CD4-positive, alpha-beta memory T cell (primary cell): ENCODE measurements around the gene SAP30L. TPM values are rescaled to one million over a fixed set of nuclear protein-coding genes. Genes with fewer than 3 reads are reported as not detected.

Source experiments
- CTCF ChIA-PET: fragments of 350-600 bp; sonication (Branson Sonifier 250); formaldehyde crosslinking; loops from one replicate; lab custom pipeline; 2021; ENCODE audit warnings: inconsistent platforms; ENCODE audit not compliant: partially characterized antibody; lab: Charles Lee
- POLR2A ChIA-PET: fragments of 350-600 bp; sonication (Branson Sonifier 250); formaldehyde crosslinking; loops from one replicate; lab custom pipeline; 2021; ENCODE audit not compliant: partially characterized antibody; lab: Charles Lee
- DNase-seq, 5 donors: peaks; one replicate each; pipeline versions ENCODE4 v3.0.0 to v3.0.0-alpha.2; 2020 to 2022; ENCODE audit warnings: mixed read lengths in 1 of 5
- H3K27ac ChIP-seq: one replicate; pipeline ENCODE4 v1.7.0; 2013; ENCODE audit warnings: low read depth, low read length
- H3K27me3 ChIP-seq: 2 replicates; pipeline ENCODE4 v1.7.0; 2013; ENCODE audit warnings: mild to moderate bottlenecking, low read length, moderate library complexity; ENCODE audit not compliant: insufficient read depth
- H3K36me3 ChIP-seq: 2 replicates; pipeline ENCODE4 v1.7.0; 2013; ENCODE audit warnings: mild to moderate bottlenecking, low read length, moderate library complexity; ENCODE audit not compliant: insufficient read depth
- H3K4me1 ChIP-seq: 2 replicates; pipeline ENCODE4 v1.7.0; 2013; ENCODE audit warnings: mild to moderate bottlenecking, low read length, moderate library complexity; ENCODE audit not compliant: insufficient read depth
- H3K4me3 ChIP-seq, 2 donors: one replicate each; pipeline ENCODE4 v1.7.0; 2013; ENCODE audit warnings: low read length in 2 of 2, mild to moderate bottlenecking in 1 of 2
- H3K9me3 ChIP-seq, 2 donors: one replicate each; pipeline ENCODE4 v1.7.0; 2013; ENCODE audit warnings: low read length in 2 of 2, control low read depth in 1 of 2; ENCODE audit not compliant: control insufficient read depth in 1 of 2
- H3K27ac Mint-ChIP-seq, 7 donors: one replicate each; pipeline ENCODE4 v1.8.0; 2020 to 2021; ENCODE audit warnings: mixed read lengths in 7 of 7, mild to moderate bottlenecking in 6 of 7, inconsistent platforms in 3 of 7, moderate library complexity in 3 of 7
- H3K27me3 Mint-ChIP-seq, 2 donors: one replicate each; pipeline ENCODE4 v1.8.0; 2020 to 2021; ENCODE audit warnings: mixed read lengths in 2 of 2
- H3K36me3 Mint-ChIP-seq, 2 donors: one replicate each; pipeline ENCODE4 v1.8.0; 2020 to 2021; ENCODE audit warnings: mixed read lengths in 2 of 2, inconsistent platforms in 1 of 2, mild to moderate bottlenecking in 1 of 2
- H3K4me1 Mint-ChIP-seq, 4 donors: one replicate each; pipeline ENCODE4 v1.8.0; 2020 to 2021; ENCODE audit warnings: mixed read lengths in 4 of 4, mild to moderate bottlenecking in 1 of 4
- H3K4me3 Mint-ChIP-seq, 8 donors: one replicate each; pipeline ENCODE4 v1.8.0; 2020 to 2021; ENCODE audit warnings: mixed read lengths in 8 of 8, mild to moderate bottlenecking in 7 of 8, moderate library complexity in 6 of 8, inconsistent platforms in 3 of 8
- H3K9me3 Mint-ChIP-seq, 8 donors: one replicate each; pipeline ENCODE4 v1.8.0; 2020 to 2021; ENCODE audit warnings: mixed read lengths in 8 of 8, mild to moderate bottlenecking in 5 of 8, inconsistent platforms in 3 of 8, moderate library complexity in 1 of 8
- intact Hi-C: fragments of 100-400 bp; cut with micrococcal nuclease; formaldehyde crosslinking; loops from one replicate; pipeline ENCODE4 v1.15.1; 2023
- polyA plus RNA-seq, 2 donors: library from polyadenylated mRNA; unstranded; fragments of 300-500 nt; fragmentation: Illumina TruSeq; gene quantifications; one replicate each; pipeline ENCODE4 v1.2.3, GENCODE V29; 2021
- total RNA-seq, 2 experiments: library from RNA; stranded (reverse); gene quantifications; one replicate each; pipeline ENCODE4 v1.2.3, GENCODE V29; 2021

The SAP30L gene
- total and polyA plus RNA-seq, 4 experiments from 2014 or later: 19.4 to 47.5 (median 40.8) TPM

DNA sequence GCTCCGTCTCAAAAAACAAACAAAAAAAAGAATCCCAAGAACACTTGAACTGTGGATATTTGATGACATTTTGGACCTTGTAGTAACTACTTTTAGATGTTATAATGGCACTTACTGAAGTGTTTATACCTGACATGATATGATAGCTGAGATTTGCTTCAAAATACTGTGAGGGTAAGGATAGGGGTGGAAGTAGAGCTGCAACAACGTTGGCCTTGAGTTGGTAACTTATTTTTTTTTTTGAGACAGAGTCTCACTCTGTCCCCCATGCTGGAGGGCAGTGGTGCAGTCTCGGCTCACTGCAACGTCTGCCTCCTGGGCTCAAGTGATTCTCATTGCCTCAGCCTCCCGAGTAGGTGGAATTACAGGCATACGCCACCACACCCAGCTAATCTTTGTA, 30.7 kb upstream of the SAP30L start:
- H3K36me3 Mint-ChIP-seq: peaks cover 34 to 66% of the 10 kb centered on the region in 2 donors
- H3K36me3 ChIP-seq: peaks cover 10% of the 10 kb centered on the region
- H3K9me3 Mint-ChIP-seq: no peaks in the 10 kb centered on the region
- H3K4me1 Mint-ChIP-seq: peaks cover 0 to 1% (median 0%) of the 10 kb centered on the region in 4 donors
- no peak overlapping the region for H3K4me3 ChIP-seq
- no peak for DNase-seq
- no peaks in the 10 kb centered on the region for H3K27me3 ChIP-seq
- no peak overlapping the region for H3K27ac ChIP-seq
- intact Hi-C loops: no loop called here
- no peak overlapping the region for H3K27ac Mint-ChIP-seq
- H3K9me3 ChIP-seq: no peaks in the 10 kb centered on the region
- no peaks in the 10 kb centered on the region for H3K4me1 ChIP-seq
- CTCF ChIA-PET: interaction anchor here (1.7 to 4.7 kb wide), 2 partner anchors 10 to 343 kb away, joined by 4 to 42 read pairs; no protein-coding TSS in a partner anchor
- no peaks in the 10 kb centered on the region for H3K27me3 Mint-ChIP-seq
- H3K4me3 Mint-ChIP-seq: no peak overlapping the region
- POLR2A ChIA-PET: interaction anchor here (1.1 to 1.2 kb wide), 2 partner anchors 36 to 377 kb away, joined by 3 read pairs; partner anchors contain the start of genes FAM114A2 and MFAP3

DNA sequence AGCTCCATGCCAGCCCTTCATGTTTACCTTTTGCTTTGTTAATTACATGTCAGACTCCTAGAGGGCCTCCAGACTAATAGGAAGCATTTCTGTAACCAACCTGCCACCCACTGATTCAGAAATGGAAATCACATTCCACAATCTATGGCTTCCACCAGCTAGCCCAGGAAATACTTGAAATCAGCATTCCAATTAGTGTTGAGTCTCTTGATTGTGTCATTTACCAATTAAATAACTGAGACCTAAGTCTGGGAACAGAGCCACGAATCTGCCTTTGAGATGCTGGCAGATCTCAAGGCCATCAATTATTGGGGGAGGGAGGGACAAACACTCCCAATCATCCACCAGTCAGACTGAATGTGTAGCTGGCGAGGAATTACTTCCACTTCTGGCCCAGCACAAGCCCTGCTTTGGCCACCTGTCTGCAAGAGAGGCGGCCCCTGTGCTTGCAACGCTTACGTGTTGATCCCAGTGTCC, 27.4 kb upstream of the SAP30L start:
- ChIA-PET CTCF (interaction anchor here (1.4 to 4.7 kb wide), 2 partner anchors 13 to 346 kb away, joined by 3 to 42 read pairs; no protein-coding TSS in a partner anchor), POLR2A (no interaction called here)
- Mint-ChIP-seq H3K27me3 (no peaks in the 10 kb centered on the region), H3K27ac (peak overlapping the region in 2 of 7 donors; percentile 15 to 28), H3K36me3 (peaks cover 50 to 58% of the 10 kb centered on the region in 2 donors), H3K9me3 (peaks cover 0 to 7% (median under 1%) of the 10 kb centered on the region in 8 donors), H3K4me3 (no peak overlapping the region), H3K4me1 (peaks cover under 1 to 4% (median 3%) of the 10 kb centered on the region in 4 donors)
- no peaks in the 10 kb centered on the region for H3K4me1 ChIP-seq
- peaks cover 10% of the 10 kb centered on the region for H3K36me3 ChIP-seq
- no peak for DNase-seq
- H3K27me3 ChIP-seq: no peaks in the 10 kb centered on the region
- H3K9me3 ChIP-seq: no peaks in the 10 kb centered on the region
- H3K4me3 ChIP-seq: no peak overlapping the region
- H3K27ac ChIP-seq: no peak overlapping the region
- intact Hi-C loops: no loop called here

- intact Hi-C loops: no loop called here
- peaks cover 52 to 57% of the 10 kb centered on the region in 2 donors for H3K36me3 Mint-ChIP-seq
- H3K27ac Mint-ChIP-seq: no peak overlapping the region
- DNase-seq: no peak
- peaks cover 0 to 10% (median under 1%) of the 10 kb centered on the region in 8 donors for H3K9me3 Mint-ChIP-seq
- no peaks in the 10 kb centered on the region for H3K4me1 ChIP-seq
- POLR2A ChIA-PET: no interaction called here
- no peak overlapping the region for H3K4me3 Mint-ChIP-seq
- H3K27me3 Mint-ChIP-seq: no peaks in the 10 kb centered on the region
- H3K9me3 ChIP-seq: no peaks in the 10 kb centered on the region
- H3K36me3 ChIP-seq: peaks cover 10% of the 10 kb centered on the region
- no peak overlapping the region for H3K27ac ChIP-seq
- no peak overlapping the region for H3K4me3 ChIP-seq
- CTCF ChIA-PET: no interaction called here
- H3K27me3 ChIP-seq: no peaks in the 10 kb centered on the region
- H3K4me1 Mint-ChIP-seq: peaks cover 5 to 9% (median 7%) of the 10 kb centered on the region in 4 donors
Measured at GRCh38 chr5:154419236-154419635, 26.6 kb upstream of the SAP30L start.

DNA sequence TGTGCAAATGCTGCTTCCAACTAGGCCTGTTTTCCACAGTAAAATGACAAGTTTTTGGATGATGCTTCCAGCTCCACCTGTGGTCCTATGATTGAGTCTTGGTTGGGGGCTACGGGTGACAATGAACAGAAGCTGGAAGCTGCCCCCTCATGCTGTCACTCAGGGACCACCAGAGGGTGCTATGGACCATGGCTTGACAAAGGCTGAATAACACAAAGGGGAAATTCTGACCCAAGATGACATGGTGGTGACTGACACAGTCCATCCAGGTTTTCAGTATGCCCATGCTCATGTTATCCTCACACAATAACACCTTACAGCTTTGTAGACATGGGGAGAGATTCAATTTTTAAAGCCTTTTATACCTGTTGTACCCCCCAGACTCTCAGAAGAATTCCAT, 23.9 kb upstream of the SAP30L start:
- H3K36me3 ChIP-seq: peaks cover 10% of the 10 kb centered on the region
- Mint-ChIP-seq H3K27ac (peak overlapping the region in 3 of 7 donors; percentile 5 to 66 (median 43)), H3K4me1 (peaks cover 7 to 9% (median 8%) of the 10 kb centered on the region in 4 donors), H3K36me3 (peaks cover 47 to 54% of the 10 kb centered on the region in 2 donors), H3K9me3 (peaks cover 0 to 10% (median under 1%) of the 10 kb centered on the region in 8 donors), H3K27me3 (no peaks in the 10 kb centered on the region), H3K4me3 (no peak overlapping the region)
- intact Hi-C loops: no loop called here
- H3K9me3 ChIP-seq: no peaks in the 10 kb centered on the region
- no peaks in the 10 kb centered on the region for H3K27me3 ChIP-seq
- H3K4me3 ChIP-seq: no peak overlapping the region
- ChIA-PET CTCF (interaction anchor here (0.9 to 3.4 kb wide), 7 partner anchors 10 to 364 kb away, joined by 3 to 15 read pairs (median 8); no protein-coding TSS in a partner anchor), POLR2A (interaction anchor here (1.2 kb wide), 1 partner anchor 9 kb away, joined by 3 read pairs; no protein-coding TSS in a partner anchor)
- no peak for DNase-seq
- no peaks in the 10 kb centered on the region for H3K4me1 ChIP-seq
- H3K27ac ChIP-seq: no peak overlapping the region

- H3K36me3 Mint-ChIP-seq: peaks cover 44 to 57% of the 10 kb centered on the region in 2 donors
- Histone ChIP-seq H3K9me3 (no peaks in the 10 kb centered on the region), H3K27ac (no peak overlapping the region), H3K4me1 (no peaks in the 10 kb centered on the region), H3K27me3 (no peaks in the 10 kb centered on the region), H3K4me3 (no peak overlapping the region), H3K36me3 (peaks cover 10% of the 10 kb centered on the region)
- no peak overlapping the region for H3K4me3 Mint-ChIP-seq
- POLR2A ChIA-PET: interaction anchor here (1.2 kb wide), 1 partner anchor 9 kb away, joined by 3 read pairs; no protein-coding TSS in a partner anchor
- H3K27me3 Mint-ChIP-seq: no peaks in the 10 kb centered on the region
- no peak for DNase-seq
- intact Hi-C loops: no loop called here
- H3K4me1 Mint-ChIP-seq: peaks cover 8 to 11% (median 9%) of the 10 kb centered on the region in 4 donors
- H3K27ac Mint-ChIP-seq: peak overlapping the region in 3 of 7 donors; percentile 5 to 26 (median 14)
- H3K9me3 Mint-ChIP-seq: peaks cover 0 to 12% (median 2%) of the 10 kb centered on the region in 8 donors
- CTCF ChIA-PET: interaction anchor here (0.9 to 3.4 kb wide), 7 partner anchors 9 to 365 kb away, joined by 3 to 15 read pairs (median 8); no protein-coding TSS in a partner anchor
Measured at GRCh38 chr5:154422298-154422697, 23.5 kb upstream of the SAP30L start.

- Histone ChIP-seq H3K4me1 (no peaks in the 10 kb centered on the region), H3K36me3 (no peaks in the 10 kb centered on the region), H3K27me3 (no peaks in the 10 kb centered on the region), H3K4me3 (no peak overlapping the region), H3K27ac (no peak overlapping the region), H3K9me3 (no peaks in the 10 kb centered on the region)
- Mint-ChIP-seq H3K4me1 (peaks cover 7 to 17% (median 10%) of the 10 kb centered on the region in 4 donors), H3K27ac (no peak overlapping the region), H3K9me3 (peaks cover 0 to 5% (median 1%) of the 10 kb centered on the region in 8 donors), H3K36me3 (peaks cover 20 to 30% of the 10 kb centered on the region in 2 donors), H3K27me3 (no peaks in the 10 kb centered on the region), H3K4me3 (no peak overlapping the region)
- intact Hi-C loops: no loop called here
- no peak for DNase-seq
- CTCF ChIA-PET: no interaction called here
- POLR2A ChIA-PET: no interaction called here
Measured at GRCh38 chr5:154428208-154428607, 17.6 kb upstream of the SAP30L start.

- no peak overlapping the region for H3K4me3 Mint-ChIP-seq
- Histone ChIP-seq H3K27me3 (no peaks in the 10 kb centered on the region), H3K9me3 (no peaks in the 10 kb centered on the region), H3K4me3 (no peak overlapping the region), H3K4me1 (no peaks in the 10 kb centered on the region), H3K36me3 (no peaks in the 10 kb centered on the region), H3K27ac (no peak overlapping the region)
- ChIA-PET CTCF (interaction anchor here (1.2 to 1.7 kb wide), 2 partner anchors 12 to 37 kb away, joined by 3 to 5 read pairs; no protein-coding TSS in a partner anchor), POLR2A (no interaction called here)
- H3K9me3 Mint-ChIP-seq: peaks cover 0 to 2% (median 0%) of the 10 kb centered on the region in 8 donors
- no peak for DNase-seq
- H3K27ac Mint-ChIP-seq: peak overlapping the region in 2 of 7 donors; percentile 23 to 53
- H3K4me1 Mint-ChIP-seq: peaks cover 5 to 8% (median 6%) of the 10 kb centered on the region in 4 donors
- no peaks in the 10 kb centered on the region for H3K27me3 Mint-ChIP-seq
- intact Hi-C loops: no loop called here
- H3K36me3 Mint-ChIP-seq: peaks cover 21 to 27% of the 10 kb centered on the region in 2 donors
Measured at GRCh38 chr5:154429341-154429740, 16.5 kb upstream of the SAP30L start.
